SK-N-SH treated with all-trans-retinoic acid at 6 μM for 48 hours (cell line): ENCODE data around the gene COG3.

Experiments used
- ARNTL ChIP-seq: fragments of 450-650 bp; formaldehyde crosslinking; IDR thresholded peaks from 2 replicates; pipeline ENCODE4 v1.5.0; 2020; ENCODE audit warnings: low read depth, mild to moderate bottlenecking, moderate library complexity, borderline replicate concordance
- BACH2 ChIP-seq: fragments of 250-450 bp; sonication (Bioruptor Pico); IDR thresholded peaks from 2 replicates; pipeline ENCODE4 v1.9.0; 2021; ENCODE audit warnings: mild to moderate bottlenecking, borderline replicate concordance
- GLIS3 ChIP-seq: fragments of 250-450 bp; sonication (Bioruptor Pico); IDR thresholded peaks from 2 replicates; pipeline ENCODE4 v1.5.0; 2020; ENCODE audit warnings: mild to moderate bottlenecking, moderate library complexity
- ISL1 ChIP-seq: fragments of 250-450 bp; sonication (Bioruptor Pico); IDR thresholded peaks from 2 replicates; pipeline ENCODE4 v2.1.2; 2022; ENCODE audit warnings: mild to moderate bottlenecking, moderate library complexity
- PATZ1 ChIP-seq: fragments of 250-450 bp; sonication (Bioruptor Pico); IDR thresholded peaks from 2 replicates; pipeline ENCODE4 v1.8.0; 2020; ENCODE audit warnings: mild to moderate bottlenecking, moderate library complexity, borderline replicate concordance
- POU6F1 ChIP-seq: fragments of 250-450 bp; sonication (Bioruptor Pico); IDR thresholded peaks from 2 replicates; pipeline ENCODE4 v1.8.0; 2021; ENCODE audit warnings: low read depth, mild to moderate bottlenecking, moderate library complexity, borderline replicate concordance
- PPARA ChIP-seq: fragments of 250-450 bp; sonication (Bioruptor Pico); IDR thresholded peaks from 2 replicates; pipeline ENCODE4 v1.5.0; 2020; ENCODE audit warnings: mild to moderate bottlenecking, borderline replicate concordance
- SNAI2 ChIP-seq: fragments of 250-450 bp; sonication (Bioruptor Pico); IDR thresholded peaks from 2 replicates; pipeline ENCODE4 v1.5.0; 2020; ENCODE audit warnings: mild to moderate bottlenecking, moderate library complexity
- TOX ChIP-seq: fragments of 250-450 bp; sonication (Bioruptor Pico); IDR thresholded peaks from 2 replicates; pipeline ENCODE4 v1.8.0; 2021; ENCODE audit warnings: mild to moderate bottlenecking, moderate library complexity, borderline replicate concordance
- ZFP3 ChIP-seq: fragments of 250-450 bp; sonication (Bioruptor Pico); IDR thresholded peaks from 2 replicates; pipeline ENCODE4 v1.5.0; 2020; ENCODE audit warnings: mild to moderate bottlenecking, moderate library complexity
- ZFP30 ChIP-seq: fragments of 450-650 bp; formaldehyde crosslinking; IDR thresholded peaks from 2 replicates; pipeline ENCODE4 v1.5.0; 2022; ENCODE audit warnings: mild to moderate bottlenecking, moderate library complexity
- ZNF70 ChIP-seq: fragments of 450-650 bp; formaldehyde crosslinking; IDR thresholded peaks from 2 replicates; pipeline ENCODE4 v1.5.0; 2020; ENCODE audit warnings: mild to moderate bottlenecking, moderate library complexity

GRCh38 chr13:45554604-45555109 is 89.9 kb downstream of the COG3 start:
- no peak for TF ChIP-seq POU6F1
- no peak for TF ChIP-seq PATZ1 (CRISPR knock-in tag)
- no peak for TF ChIP-seq ZFP3 (CRISPR knock-in tag)
- TF ChIP-seq SNAI2 (CRISPR knock-in tag): no peak
- no peak for TF ChIP-seq ZNF70 (CRISPR knock-in tag)
- TF ChIP-seq TOX (CRISPR knock-in tag): no peak
- TF ChIP-seq ARNTL (CRISPR knock-in tag): no peak
- no peak for TF ChIP-seq ZFP30 (CRISPR knock-in tag)
- no peak for TF ChIP-seq GLIS3 (CRISPR knock-in tag)
- TF ChIP-seq ISL1: no peak
- no peak for TF ChIP-seq PPARA (CRISPR knock-in tag)
- TF ChIP-seq BACH2 (CRISPR knock-in tag): no peak
